Measurements from ENCODE around the gene FAM89B.

Gene FAM89B

GRCh38 chr11:65547446-65548125 is 24.8 kb upstream of the FAM89B start:
- H3K4me3 ChIP-seq (ENCODE audit: control insufficient read depth, low read depth, low read length): no peak overlapping the region
- no peak for DNase-seq (ENCODE audit: low read depth)
- no peak for TF ChIP-seq CTCF (IDR thresholded peaks at IDR 0.05; ENCODE audit: control insufficient read depth, insufficient read depth, low read depth, low read length, missing control alignments)

GRCh38 chr11:65548395-65548794 is 23.9 kb upstream of the FAM89B start:
- H3K4me3 ChIP-seq (ENCODE audit: control insufficient read depth, low read depth, low read length): no peak overlapping the region
- no peak for DNase-seq (ENCODE audit: low read depth)
- TF ChIP-seq CTCF (IDR thresholded peaks at IDR 0.05; ENCODE audit: control insufficient read depth, insufficient read depth, low read depth, low read length, missing control alignments): no peak

- no peak for DNase-seq (ENCODE audit: low read depth)
- TF ChIP-seq CTCF (IDR thresholded peaks at IDR 0.05; ENCODE audit: control insufficient read depth, insufficient read depth, low read depth, low read length, missing control alignments): no peak
- H3K4me3 ChIP-seq (ENCODE audit: control insufficient read depth, low read depth, low read length): no peak overlapping the region
These were observed 23.2 kb upstream of the FAM89B start for GRCh38 chr11:65549096-65549495.

GRCh38 chr11:65551572-65552387 is 20.6 kb upstream of the FAM89B start:
- no peak overlapping the region for H3K4me3 ChIP-seq (ENCODE audit: control insufficient read depth, low read depth, low read length)
- no peak for DNase-seq (ENCODE audit: low read depth)
- peak; percentile 41 for TF ChIP-seq CTCF (IDR thresholded peaks at IDR 0.05; ENCODE audit: control insufficient read depth, insufficient read depth, low read depth, low read length, missing control alignments)

- DNase-seq (ENCODE audit: low read depth): no peak
- no peak overlapping the region for H3K4me3 ChIP-seq (ENCODE audit: control insufficient read depth, low read depth, low read length)
- TF ChIP-seq CTCF (IDR thresholded peaks at IDR 0.05; ENCODE audit: control insufficient read depth, insufficient read depth, low read depth, low read length, missing control alignments): no peak
These were observed 19.9 kb upstream of the FAM89B start for GRCh38 chr11:65552388-65552951.

- H3K4me3 ChIP-seq (ENCODE audit: control insufficient read depth, low read depth, low read length): no peak overlapping the region
- no peak for DNase-seq (ENCODE audit: low read depth)
- TF ChIP-seq CTCF (IDR thresholded peaks at IDR 0.05; ENCODE audit: control insufficient read depth, insufficient read depth, low read depth, low read length, missing control alignments): no peak
These were observed 18.9 kb upstream of the FAM89B start for GRCh38 chr11:65553301-65554001.
